Activated CD4-positive, alpha-beta T cell treated with anti-CD3 and anti-CD28 coated beads, Interleukin-2, amount 50 U/mL, for 24 hours (primary cell): ENCODE measurements around the gene SPRED2.

Experiments used
- DNase-seq, 2 donors: peaks; one replicate each; pipeline ENCODE4 v3.0.0-alpha.2; 2020; ENCODE audit warnings: low read depth in 1 of 2, low spot score in 1 of 2

Gene SPRED2

GRCh38 chr2:65432227-65433190, at the start of gene SPRED2:
Gene SPRED2 (minus strand): TSS chr2:65432599. CDS start chr2:65431987, 612 bp downstream.
- DNase-seq, result peak; percentile 33 to 72

DNA sequence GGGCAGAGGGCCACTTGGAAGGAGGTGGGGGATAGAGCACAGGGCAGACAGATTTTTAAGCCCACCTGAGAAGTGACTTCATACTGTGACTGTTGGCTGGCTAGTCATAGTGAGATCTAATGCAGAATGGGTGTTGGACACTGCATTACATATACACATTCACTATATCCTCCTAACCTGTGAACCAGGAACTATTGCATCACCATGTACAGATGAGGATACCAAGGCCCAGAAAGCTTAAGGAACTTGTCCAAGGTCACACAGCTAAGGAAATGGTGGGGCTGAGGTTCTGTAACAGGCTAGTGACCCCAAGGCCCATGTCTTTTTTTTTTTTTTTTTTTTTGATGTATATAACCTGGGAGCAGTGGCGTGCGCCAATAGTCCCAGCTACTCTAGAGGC, 49.6 kb upstream of the SPRED2 start:
- DNase-seq, result no peak

DNA sequence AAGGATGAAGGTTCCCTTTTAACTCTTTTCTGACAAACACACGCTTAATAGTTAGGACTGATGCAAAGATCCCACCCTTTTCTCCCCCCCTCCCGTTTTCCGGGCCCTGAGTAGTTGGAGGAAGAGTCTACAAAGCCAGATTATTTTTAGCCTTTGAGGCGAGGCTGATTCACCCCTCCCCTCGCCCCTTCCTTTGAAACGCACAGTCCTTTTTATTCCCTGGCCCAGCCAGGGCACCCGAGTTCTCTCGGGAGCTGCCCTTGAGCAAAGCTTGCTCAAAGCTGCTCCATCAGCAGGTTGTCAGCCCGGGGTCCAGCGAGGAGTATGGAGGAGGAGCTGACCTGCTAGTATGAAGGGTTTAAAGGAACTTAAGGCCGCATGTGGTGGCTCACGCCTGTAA, 47.1 kb upstream of the SPRED2 start:
- no peak for DNase-seq

- DNase-seq, result no peak
Observed at GRCh38 chr2:65478498-65479135, 46.2 kb upstream of the SPRED2 start.

DNA sequence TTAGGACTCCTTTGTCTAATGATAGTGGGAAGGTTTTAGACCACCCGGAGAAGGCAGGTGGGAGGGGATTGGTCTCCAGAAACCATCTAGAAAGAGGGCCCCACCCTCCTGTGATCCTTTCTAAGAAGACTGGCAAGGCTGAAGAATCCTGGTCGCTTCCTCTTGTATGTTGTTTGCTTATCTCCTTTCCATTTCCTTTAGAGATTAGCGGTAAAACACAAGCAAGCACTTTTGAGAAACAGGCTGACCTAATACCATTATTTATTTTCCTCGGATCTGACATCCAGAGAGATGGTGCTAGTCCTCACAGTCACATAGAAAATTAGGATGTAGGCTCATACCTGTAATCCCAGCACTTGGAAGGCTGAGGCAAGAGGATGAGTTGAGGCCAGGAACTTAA, 45.2 kb upstream of the SPRED2 start:
- no peak for DNase-seq

GRCh38 chr2:65476778-65477177, 44.4 kb upstream of the SPRED2 start:
- no peak for DNase-seq

DNA sequence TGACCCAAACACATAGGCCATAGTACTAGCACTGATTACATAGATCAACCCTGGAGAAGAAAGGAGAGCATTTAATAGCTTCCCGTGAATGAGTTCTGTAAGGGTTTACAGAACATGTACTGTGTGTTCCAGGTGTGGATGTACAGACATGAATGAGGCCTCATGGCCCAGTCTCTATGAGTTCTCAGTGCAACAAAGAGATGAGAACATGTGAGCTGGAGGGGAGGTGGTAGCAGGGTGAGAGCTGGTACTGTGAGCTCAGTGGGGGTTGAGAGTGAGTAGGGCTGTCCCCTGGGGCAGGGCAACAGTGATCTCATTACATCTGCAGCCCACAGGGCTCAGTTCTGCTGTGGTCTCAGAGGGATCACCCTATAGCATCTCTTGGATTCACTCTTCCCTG, 42.6 kb upstream of the SPRED2 start:
- DNase-seq, result no peak

- DNase-seq, result no peak
Observed at GRCh38 chr2:65473045-65473444, 40.6 kb upstream of the SPRED2 start.

DNA sequence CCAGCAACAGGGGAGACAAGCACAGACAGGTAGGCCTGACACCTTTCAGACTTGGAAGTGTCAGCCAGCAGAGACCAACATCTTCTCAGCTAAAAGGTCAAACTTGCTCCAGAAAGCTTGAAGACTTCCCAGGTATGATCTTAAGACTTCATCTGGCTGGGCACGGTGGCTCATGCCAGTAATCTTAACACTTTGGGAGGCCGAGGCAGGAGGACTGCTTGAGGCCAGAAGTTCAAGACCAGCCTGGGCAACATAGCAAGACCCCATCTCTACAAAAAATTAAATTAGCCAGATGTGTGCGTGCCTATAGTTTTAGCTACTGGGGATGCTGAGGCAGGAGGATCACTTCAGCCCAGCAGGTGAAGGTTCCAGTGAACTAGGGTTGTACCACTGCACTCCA, 39.0 kb upstream of the SPRED2 start:
- DNase-seq, result no peak

DNA sequence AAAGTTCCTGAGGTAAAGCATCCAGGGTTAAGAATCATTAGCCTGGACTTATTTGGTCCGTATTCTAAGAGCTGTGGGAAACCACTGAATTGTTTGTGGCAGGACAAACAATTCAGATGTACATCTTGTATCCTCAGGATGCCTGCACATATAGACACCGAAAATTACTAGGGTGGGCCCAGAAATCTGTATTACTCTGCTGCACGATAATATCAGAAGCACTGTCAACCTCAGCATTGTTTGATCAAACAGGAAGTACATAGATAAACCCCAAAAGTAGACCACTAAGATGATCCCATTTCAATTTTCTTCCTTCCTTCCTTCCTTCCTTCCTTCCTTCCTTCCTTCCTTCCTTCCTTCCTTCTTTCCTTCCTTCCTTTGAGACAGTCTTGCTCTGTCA, 34.2 kb upstream of the SPRED2 start:
- no peak for DNase-seq

- no peak for DNase-seq
Observed at GRCh38 chr2:65465857-65466256, 33.5 kb upstream of the SPRED2 start.

- no peak for DNase-seq
Observed at GRCh38 chr2:65465124-65465523, 32.7 kb upstream of the SPRED2 start.

DNA sequence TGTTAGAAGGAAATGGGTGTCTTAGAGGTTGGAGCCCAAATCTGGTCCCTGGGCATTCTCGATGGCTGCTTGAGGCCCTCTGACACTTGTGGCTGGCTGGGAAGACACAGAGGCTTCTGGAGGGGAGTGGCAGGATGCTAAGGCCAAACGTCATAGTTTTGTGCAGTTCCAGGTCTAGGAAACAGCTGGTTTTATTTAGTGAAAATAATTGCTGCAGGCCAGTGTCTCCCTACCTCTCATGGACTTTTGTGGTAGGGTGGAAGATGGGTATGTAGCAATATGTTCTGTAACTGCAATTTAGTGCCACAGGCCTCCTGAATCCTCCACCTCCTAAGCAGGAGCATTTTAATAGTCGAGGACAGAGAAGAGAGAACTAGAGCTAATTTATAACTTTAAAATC, 32.2 kb upstream of the SPRED2 start:
- no peak for DNase-seq

- DNase-seq, result no peak
Observed at GRCh38 chr2:65458999-65459398, 26.6 kb upstream of the SPRED2 start.

DNA sequence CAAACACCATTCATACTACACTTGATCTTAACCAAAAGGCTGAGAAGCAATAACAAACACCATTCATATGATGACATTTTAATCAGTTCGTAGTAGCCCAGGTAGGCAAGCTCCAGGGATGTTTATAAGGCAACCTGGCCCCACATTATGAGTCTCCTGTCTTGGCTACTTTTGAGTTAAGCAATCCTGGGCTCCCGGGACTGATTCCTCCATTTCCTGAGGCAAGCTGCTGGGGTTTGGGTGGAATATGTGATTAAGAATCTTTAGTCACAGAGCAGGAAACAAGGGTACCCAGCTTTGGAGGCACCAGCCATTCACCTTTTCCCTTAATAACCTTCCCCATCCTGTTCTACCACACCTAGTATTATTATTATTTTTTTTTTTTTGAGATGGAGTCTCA, 24.5 kb upstream of the SPRED2 start:
- no peak for DNase-seq

GRCh38 chr2:65456064-65456463, 23.7 kb upstream of the SPRED2 start:
- no peak for DNase-seq

GRCh38 chr2:65453916-65454315, 21.5 kb upstream of the SPRED2 start:
- DNase-seq, result no peak

- no peak for DNase-seq
Observed at GRCh38 chr2:65452150-65452895, 19.9 kb upstream of the SPRED2 start.

DNA sequence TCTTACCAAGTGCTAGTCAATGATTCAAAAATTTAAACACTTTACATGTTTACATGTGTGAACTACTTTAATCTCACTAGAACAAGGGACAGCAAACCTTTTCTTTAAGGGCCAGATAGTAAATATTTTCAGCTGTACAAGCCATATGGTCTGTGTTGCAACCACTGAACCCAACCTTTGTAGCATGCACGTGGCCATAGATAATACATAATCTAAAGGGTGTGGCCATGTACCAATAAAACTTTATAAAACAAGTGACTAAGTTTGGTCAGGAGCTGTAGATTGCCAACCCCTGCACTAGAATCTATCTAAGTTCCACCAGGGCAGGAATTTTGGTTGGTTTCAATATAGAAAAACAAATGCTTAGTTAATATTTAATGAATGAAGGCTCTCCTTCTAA, 18.4 kb upstream of the SPRED2 start:
- DNase-seq, result no peak

GRCh38 chr2:65450393-65450792, 18.0 kb upstream of the SPRED2 start:
- no peak for DNase-seq

- DNase-seq, result no peak
Observed at GRCh38 chr2:65443509-65444186, 11.2 kb upstream of the SPRED2 start.
